Measurements from ENCODE around the gene DNHD1.

The DNHD1 gene

DNA sequence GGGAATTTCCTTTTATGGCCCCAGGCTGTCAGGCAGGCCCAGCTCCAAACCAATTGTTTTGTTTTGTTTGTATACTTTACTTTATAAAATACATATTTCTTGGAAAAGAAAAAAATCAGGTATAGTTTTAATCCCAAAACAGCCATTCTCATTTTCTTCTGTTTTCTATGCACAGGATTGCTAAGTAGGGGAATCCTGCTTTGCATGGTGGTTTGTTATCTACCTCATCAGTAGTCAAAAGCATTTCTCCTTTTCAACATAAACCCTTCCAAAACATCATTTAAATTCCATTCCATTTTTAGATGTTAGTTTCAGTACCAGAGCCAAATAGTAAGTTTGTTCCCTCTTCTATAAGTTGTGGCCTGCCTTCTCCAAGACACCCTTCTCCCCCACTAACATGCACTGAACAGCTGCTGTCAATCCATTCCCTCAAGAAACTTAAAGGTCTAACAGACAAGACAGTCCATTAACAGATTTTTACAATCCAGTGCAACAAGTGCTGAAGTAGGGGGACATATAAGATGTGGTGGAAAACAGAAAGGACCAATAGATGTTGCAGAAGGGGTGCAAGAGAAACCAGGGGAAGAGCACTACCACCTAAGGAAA is 110.2 kb downstream of the DNHD1 start:
- Histone ChIP-seq H3K4me3 (ENCODE audit: low read depth, low read length) (no peak overlapping the region), H3K36me3 (peaks cover 9% of the 10 kb centered on the region), H3K27me3 (no peaks in the 10 kb centered on the region), H3K9me3 (no peaks in the 10 kb centered on the region), H3K4me1 (peaks cover 8% of the 10 kb centered on the region)
- TF ChIP-seq, protein P1, sequence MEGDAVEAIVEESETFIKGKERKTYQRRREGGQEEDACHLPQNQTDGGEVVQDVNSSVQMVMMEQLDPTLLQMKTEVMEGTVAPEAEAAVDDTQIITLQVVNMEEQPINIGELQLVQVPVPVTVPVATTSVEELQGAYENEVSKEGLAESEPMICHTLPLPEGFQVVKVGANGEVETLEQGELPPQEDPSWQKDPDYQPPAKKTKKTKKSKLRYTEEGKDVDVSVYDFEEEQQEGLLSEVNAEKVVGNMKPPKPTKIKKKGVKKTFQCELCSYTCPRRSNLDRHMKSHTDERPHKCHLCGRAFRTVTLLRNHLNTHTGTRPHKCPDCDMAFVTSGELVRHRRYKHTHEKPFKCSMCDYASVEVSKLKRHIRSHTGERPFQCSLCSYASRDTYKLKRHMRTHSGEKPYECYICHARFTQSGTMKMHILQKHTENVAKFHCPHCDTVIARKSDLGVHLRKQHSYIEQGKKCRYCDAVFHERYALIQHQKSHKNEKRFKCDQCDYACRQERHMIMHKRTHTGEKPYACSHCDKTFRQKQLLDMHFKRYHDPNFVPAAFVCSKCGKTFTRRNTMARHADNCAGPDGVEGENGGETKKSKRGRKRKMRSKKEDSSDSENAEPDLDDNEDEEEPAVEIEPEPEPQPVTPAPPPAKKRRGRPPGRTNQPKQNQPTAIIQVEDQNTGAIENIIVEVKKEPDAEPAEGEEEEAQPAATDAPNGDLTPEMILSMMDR (IDR thresholded peaks at IDR 0.05; ENCODE audit: low read depth, low read length), result no peak
- DNase-seq, result no peak

DNA sequence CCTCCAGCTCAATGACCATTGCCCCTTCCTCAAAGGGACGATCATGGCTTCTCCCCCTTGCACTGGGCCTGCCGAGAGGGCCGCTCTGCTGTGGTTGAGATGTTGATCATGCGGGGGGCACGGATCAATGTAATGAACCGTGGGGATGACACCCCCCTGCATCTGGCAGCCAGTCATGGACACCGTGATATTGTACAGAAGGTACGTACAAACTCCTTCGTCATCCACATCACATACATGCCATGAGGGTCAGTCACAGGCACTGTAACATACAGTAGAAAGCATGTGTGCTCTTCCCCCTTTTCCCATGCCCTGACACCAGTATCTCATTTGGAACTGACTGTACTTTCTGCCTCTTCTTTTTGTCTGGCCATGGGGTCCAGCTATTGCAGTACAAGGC is 110.9 kb downstream of the DNHD1 start:
- Histone ChIP-seq H3K9me3 (no peaks in the 10 kb centered on the region), H3K4me1 (peaks cover 8% of the 10 kb centered on the region), H3K4me3 (ENCODE audit: low read depth, low read length) (no peak overlapping the region), H3K36me3 (peaks cover 9% of the 10 kb centered on the region), H3K27me3 (no peaks in the 10 kb centered on the region)
- no peak for DNase-seq
- TF ChIP-seq, protein P1 (IDR thresholded peaks at IDR 0.05; ENCODE audit: low read depth, low read length), result no peak

DNA sequence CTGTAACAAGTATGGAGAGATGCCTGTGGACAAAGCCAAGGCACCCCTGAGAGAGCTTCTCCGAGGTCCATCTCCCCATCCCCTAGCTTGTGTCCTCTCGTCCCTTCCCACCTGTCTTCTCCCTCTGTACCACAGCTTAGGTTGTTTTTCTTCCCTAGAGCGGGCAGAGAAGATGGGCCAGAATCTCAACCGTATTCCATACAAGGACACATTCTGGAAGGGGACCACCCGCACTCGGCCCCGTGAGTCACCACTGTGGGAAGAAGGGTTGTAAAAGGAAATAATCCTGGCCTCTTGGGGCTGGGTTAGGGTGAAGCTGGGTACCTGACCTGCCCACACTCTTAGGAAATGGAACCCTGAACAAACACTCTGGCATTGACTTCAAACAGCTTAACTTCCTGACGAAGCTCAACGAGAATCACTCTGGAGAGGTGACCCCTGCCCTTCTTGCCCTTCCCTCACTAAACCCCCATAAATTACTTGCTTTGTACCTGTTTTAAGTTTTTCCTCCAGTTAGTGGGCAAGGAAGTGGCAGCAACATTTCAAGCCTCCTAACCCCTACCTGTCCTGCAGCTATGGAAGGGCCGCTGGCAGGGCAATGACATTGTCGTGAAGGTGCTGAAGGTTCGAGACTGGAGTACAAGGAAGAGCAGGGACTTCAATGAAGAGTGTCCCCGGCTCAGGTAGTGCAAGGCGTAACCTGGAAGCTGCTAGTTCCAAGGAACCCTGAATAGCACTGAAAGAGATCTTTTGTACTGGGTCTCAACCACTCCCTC is 111.8 kb downstream of the DNHD1 start:
- no peak overlapping the region for H3K4me3 ChIP-seq (ENCODE audit: low read depth, low read length)
- H3K27me3 ChIP-seq, result no peaks in the 10 kb centered on the region
- H3K9me3 ChIP-seq, result no peaks in the 10 kb centered on the region
- peaks cover 9% of the 10 kb centered on the region for H3K36me3 ChIP-seq
- DNase-seq, result no peak
- peaks cover 8% of the 10 kb centered on the region for H3K4me1 ChIP-seq
- TF ChIP-seq, protein P1 (IDR thresholded peaks at IDR 0.05; ENCODE audit: low read depth, low read length), result no peak

DNA sequence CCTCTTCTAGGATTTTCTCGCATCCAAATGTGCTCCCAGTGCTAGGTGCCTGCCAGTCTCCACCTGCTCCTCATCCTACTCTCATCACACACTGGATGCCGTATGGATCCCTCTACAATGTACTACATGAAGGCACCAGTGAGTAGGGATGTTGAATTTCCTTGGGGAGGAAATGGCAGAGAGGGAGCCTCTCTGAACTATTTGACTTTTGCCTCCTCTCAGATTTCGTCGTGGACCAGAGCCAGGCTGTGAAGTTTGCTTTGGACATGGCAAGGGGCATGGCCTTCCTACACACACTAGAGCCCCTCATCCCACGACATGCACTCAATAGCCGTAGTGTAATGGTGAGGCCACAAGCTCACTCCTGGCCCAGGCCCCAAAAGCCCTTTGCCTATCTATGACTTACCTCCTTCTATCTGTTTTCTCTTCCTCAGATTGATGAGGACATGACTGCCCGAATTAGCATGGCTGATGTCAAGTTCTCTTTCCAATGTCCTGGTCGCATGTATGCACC is 112.5 kb downstream of the DNHD1 start:
- H3K4me1 ChIP-seq, result peaks cover 8% of the 10 kb centered on the region
- H3K9me3 ChIP-seq, result no peaks in the 10 kb centered on the region
- H3K4me3 ChIP-seq (ENCODE audit: low read depth, low read length), result no peak overlapping the region
- peaks cover 9% of the 10 kb centered on the region for H3K36me3 ChIP-seq
- no peak for DNase-seq
- TF ChIP-seq, protein P1 (IDR thresholded peaks at IDR 0.05; ENCODE audit: low read depth, low read length), result no peak
- no peaks in the 10 kb centered on the region for H3K27me3 ChIP-seq

DNA sequence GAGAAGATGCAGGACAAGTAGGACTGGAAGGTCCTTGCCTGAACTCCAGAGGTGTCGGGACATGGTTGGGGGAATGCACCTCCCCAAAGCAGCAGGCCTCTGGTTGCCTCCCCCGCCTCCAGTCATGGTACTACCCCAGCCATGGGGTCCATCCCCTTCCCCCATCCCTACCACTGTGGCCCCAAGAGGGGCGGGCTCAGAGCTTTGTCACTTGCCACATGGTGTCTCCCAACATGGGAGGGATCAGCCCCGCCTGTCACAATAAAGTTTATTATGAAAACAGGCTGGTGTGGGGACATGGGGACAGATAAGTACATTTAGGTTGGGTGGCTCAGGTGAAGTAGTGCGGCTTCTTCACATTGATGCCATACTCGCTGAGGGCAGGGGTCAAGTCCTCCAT is 113.5 kb downstream of the DNHD1 start:
- H3K4me3 ChIP-seq (ENCODE audit: low read depth, low read length), result no peak overlapping the region; the same call in 1 of the 2 replicates
- TF ChIP-seq, protein P1 (IDR thresholded peaks at IDR 0.05; ENCODE audit: low read depth, low read length), result no peak

More for the DNA sequence above, 113.5 kb downstream of the DNHD1 start:
- H3K36me3 ChIP-seq, result peaks cover 9% of the 10 kb centered on the region
- no peaks in the 10 kb centered on the region for H3K27me3 ChIP-seq
- H3K4me1 ChIP-seq, result peaks cover 8% of the 10 kb centered on the region
- no peaks in the 10 kb centered on the region for H3K9me3 ChIP-seq
- no peak for DNase-seq

All from BE2C (cell line).